DND-41 (cell line): Measurements from ENCODE around the gene SCAI.

ENCODE experiments used
- EZH2 ChIP-seq: IDR thresholded peaks from 3 replicates; pipeline ENCODE4 v1.6.1; 2012; ENCODE audit warnings: borderline replicate concordance, low read depth, mild to moderate bottlenecking, moderate library complexity, low read length, inconsistent platforms; ENCODE audit not compliant: severe bottlenecking
- TF ChIP-seq, protein P1 (sequence below): IDR thresholded peaks from 2 replicates; pipeline ENCODE4 v1.5.1; 2012; ENCODE audit warnings: borderline replicate concordance, low read length, moderate library complexity, mild to moderate bottlenecking; ENCODE audit not compliant: poor library complexity, severe bottlenecking; ENCODE audit errors: extremely low read depth

GRCh38 chr9:125100822-125101221 lies 42.5 kb downstream of the SCAI start:
- TF ChIP-seq, protein P1, sequence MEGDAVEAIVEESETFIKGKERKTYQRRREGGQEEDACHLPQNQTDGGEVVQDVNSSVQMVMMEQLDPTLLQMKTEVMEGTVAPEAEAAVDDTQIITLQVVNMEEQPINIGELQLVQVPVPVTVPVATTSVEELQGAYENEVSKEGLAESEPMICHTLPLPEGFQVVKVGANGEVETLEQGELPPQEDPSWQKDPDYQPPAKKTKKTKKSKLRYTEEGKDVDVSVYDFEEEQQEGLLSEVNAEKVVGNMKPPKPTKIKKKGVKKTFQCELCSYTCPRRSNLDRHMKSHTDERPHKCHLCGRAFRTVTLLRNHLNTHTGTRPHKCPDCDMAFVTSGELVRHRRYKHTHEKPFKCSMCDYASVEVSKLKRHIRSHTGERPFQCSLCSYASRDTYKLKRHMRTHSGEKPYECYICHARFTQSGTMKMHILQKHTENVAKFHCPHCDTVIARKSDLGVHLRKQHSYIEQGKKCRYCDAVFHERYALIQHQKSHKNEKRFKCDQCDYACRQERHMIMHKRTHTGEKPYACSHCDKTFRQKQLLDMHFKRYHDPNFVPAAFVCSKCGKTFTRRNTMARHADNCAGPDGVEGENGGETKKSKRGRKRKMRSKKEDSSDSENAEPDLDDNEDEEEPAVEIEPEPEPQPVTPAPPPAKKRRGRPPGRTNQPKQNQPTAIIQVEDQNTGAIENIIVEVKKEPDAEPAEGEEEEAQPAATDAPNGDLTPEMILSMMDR: no peak
- no peak for TF ChIP-seq EZH2
